Vagina (tissue), 2 donors: ENCODE data around the gene ATXN2L. TPM values are rescaled to one million over a fixed set of nuclear protein-coding genes. Genes with fewer than 3 reads are reported as not detected.
"Not testable (repeated sequence)": the region's sequence is repeated elsewhere in the genome, so short reads cannot be mapped to it uniquely, and the experiment has no call there.

ENCODE experiments used
- DNase-seq, 2 donors: peaks; one replicate each; pipeline ENCODE4 v3.0.0-alpha.2; 2017; ENCODE audit errors: extremely low spot score in 2 of 2
- H3K27ac ChIP-seq: fragments of 200-600 bp; sonication (generic); one replicate; pipeline ENCODE4 v1.5.1; 2019
- H3K27me3 ChIP-seq: fragments of 200-600 bp; sonication (generic); one replicate; pipeline ENCODE4 v1.5.1; 2019
- H3K36me3 ChIP-seq, 2 donors: fragments of 200-600 bp; sonication (generic); one replicate each; pipeline ENCODE4 v1.5.1; 2017 to 2019
- H3K4me1 ChIP-seq: fragments of 200-600 bp; sonication (generic); one replicate; pipeline ENCODE4 v1.5.1; 2019
- H3K4me3 ChIP-seq, 2 donors: fragments of 200-600 bp; sonication (generic); 1 replicate in 1 of 2; 2 replicates in 1 of 2; pipeline ENCODE4 v1.5.1; 2016 to 2019
- H3K9me3 ChIP-seq: fragments of 200-600 bp; sonication (generic); one replicate; pipeline ENCODE4 v1.5.1; 2019
- CTCF ChIP-seq, 3 experiments: fragments of 450-650 bp in 2 of 3; fragments of 200-600 bp in 1 of 3; sonication (generic) in 1 of 3; IDR thresholded peaks; one replicate each; pipeline ENCODE4 v1.5.1; 2017 to 2019; ENCODE audit warnings: antibody characterized with exemption in 3 of 3, mild to moderate bottlenecking in 2 of 3, moderate library complexity in 2 of 3
- POLR2A ChIP-seq, 2 donors: fragments of 450-650 bp; IDR thresholded peaks; one replicate each; pipeline ENCODE4 v1.6.1; 2017; ENCODE audit warnings: antibody characterized with exemption in 2 of 2, mild to moderate bottlenecking in 2 of 2, moderate library complexity in 2 of 2
- POLR2AphosphoS5 ChIP-seq, 2 donors: sonication (generic); formaldehyde crosslinking; IDR thresholded peaks; one replicate each; pipeline ENCODE4 v1.9.0; 2017; ENCODE audit warnings: antibody characterized with exemption in 2 of 2, mild to moderate bottlenecking in 2 of 2, low read depth in 1 of 2; ENCODE audit not compliant: insufficient read depth in 1 of 2
- intact Hi-C: fragments of 100-400 bp; cut with DNase I; formaldehyde crosslinking; loops from one replicate; pipeline ENCODE4 v1.15.1; 2023
- total RNA-seq: library from RNA; depleted of rRNA; stranded (reverse); fragments of >200 nt; gene quantifications from one replicate; pipeline ENCODE4 v1.2.3, GENCODE V29; 2016

The ATXN2L gene
- total RNA-seq, 1 donor from 2014 or later: 76.4 TPM

- Histone ChIP-seq H3K9me3 (no peaks in the 10 kb centered on the region), H3K4me3 (no peak overlapping the region), H3K36me3 (no peaks in the 10 kb centered on the region), H3K4me1 (peaks cover 12% of the 10 kb centered on the region), H3K27me3 (no peaks in the 10 kb centered on the region), H3K27ac (no peak overlapping the region)
- TF ChIP-seq POLR2AphosphoS5 (IDR thresholded peaks at IDR 0.05; ENCODE audit: insufficient read depth in 1 of 2, low read depth in 1 of 2) (no peak), CTCF (IDR thresholded peaks at IDR 0.05) (no peak), POLR2A (IDR thresholded peaks at IDR 0.05) (no peak)
- intact Hi-C loops: no loop called here
- DNase-seq: no peak
Measured at GRCh38 chr16:28820016-28820415, 2.8 kb upstream of the ATXN2L start.

GRCh38 chr16:28820546-28820945 lies 2.3 kb upstream of the ATXN2L start:
- DNase-seq, H3K9me3 ChIP-seq, H3K36me3 ChIP-seq, H3K27me3 ChIP-seq, H3K4me3 ChIP-seq, intact Hi-C loops, H3K27ac ChIP-seq: not testable (repeated sequence)
- H3K4me1 ChIP-seq: peaks cover 18% of the 10 kb centered on the region

- intact Hi-C loops: no loop called here
- Histone ChIP-seq H3K9me3 (no peaks in the 10 kb centered on the region), H3K36me3 (peaks cover 0 to 19% of the 10 kb centered on the region in 2 donors), H3K4me3 (peak overlapping the region; percentile 99), H3K27me3 (no peaks in the 10 kb centered on the region), H3K27ac (peak overlapping the region; percentile 99), H3K4me1 (peaks cover 24% of the 10 kb centered on the region)
- TF ChIP-seq CTCF (IDR thresholded peaks at IDR 0.05) (no peak), POLR2A (IDR thresholded peaks at IDR 0.05) (no peak), POLR2AphosphoS5 (IDR thresholded peaks at IDR 0.05; ENCODE audit: insufficient read depth in 1 of 2, low read depth in 1 of 2) (no peak)
- no peak for DNase-seq
Measured at GRCh38 chr16:28821874-28822519, 802 bp upstream of the ATXN2L start.

DNA sequence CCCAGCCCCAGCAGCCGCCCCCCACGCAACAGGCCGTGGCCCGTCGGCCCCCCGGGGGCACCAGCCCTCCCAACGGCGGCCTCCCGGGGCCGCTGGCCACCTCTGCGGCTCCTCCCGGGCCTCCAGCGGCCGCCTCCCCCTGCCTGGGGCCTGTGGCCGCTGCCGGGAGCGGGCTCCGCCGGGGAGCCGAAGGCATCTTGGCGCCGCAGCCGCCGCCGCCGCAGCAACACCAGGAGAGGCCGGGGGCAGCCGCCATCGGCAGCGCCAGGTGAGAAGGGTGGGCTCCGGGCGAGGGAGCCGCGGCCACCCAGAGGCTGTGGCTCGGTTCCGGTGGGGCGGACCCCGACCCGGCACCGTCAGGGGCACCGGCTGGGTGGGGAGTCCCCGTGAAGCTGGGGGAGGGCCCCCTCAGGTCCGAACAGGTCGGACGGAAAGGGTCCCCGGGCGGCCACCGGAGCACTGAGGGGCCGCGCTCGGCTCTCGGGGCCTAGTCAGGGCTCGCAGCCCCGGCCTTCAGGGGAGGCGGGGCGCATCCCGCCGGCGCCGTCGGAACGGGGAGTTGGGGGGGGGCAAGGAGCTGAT lies 583 bp downstream of the ATXN2L start:
- no peak for TF ChIP-seq POLR2A (IDR thresholded peaks at IDR 0.05)
- DNase-seq: no peak
- Histone ChIP-seq H3K4me1 (peaks cover 24% of the 10 kb centered on the region), H3K27ac (peak overlapping the region; percentile 99), H3K36me3 (peaks cover 0 to 30% of the 10 kb centered on the region in 2 donors), H3K9me3 (no peaks in the 10 kb centered on the region), H3K27me3 (no peaks in the 10 kb centered on the region), H3K4me3 (peak overlapping the region; percentile 99)
- intact Hi-C loops: no loop called here

GRCh38 chr16:28823873-28824716 lies 1.3 kb downstream of the ATXN2L start:
- Histone ChIP-seq H3K9me3 (no peaks in the 10 kb centered on the region), H3K27ac (peak overlapping the region; percentile 99), H3K4me3 (peak overlapping the region; percentile 99), H3K4me1 (peaks cover 24% of the 10 kb centered on the region), H3K36me3 (peaks cover 0 to 34% of the 10 kb centered on the region in 2 donors), H3K27me3 (no peaks in the 10 kb centered on the region)
- intact Hi-C loops: no loop called here
- DNase-seq: peak in 1 of 2 donors; percentile 97
- peak in 1 of 2 donors; percentile 14 for TF ChIP-seq POLR2A (IDR thresholded peaks at IDR 0.05)
- peak in 1 of 3 experiments; percentile 32 for TF ChIP-seq CTCF (IDR thresholded peaks at IDR 0.05)
- TF ChIP-seq POLR2AphosphoS5 (IDR thresholded peaks at IDR 0.05; ENCODE audit: insufficient read depth in 1 of 2, low read depth in 1 of 2): peak; percentile 55 to 95

DNA sequence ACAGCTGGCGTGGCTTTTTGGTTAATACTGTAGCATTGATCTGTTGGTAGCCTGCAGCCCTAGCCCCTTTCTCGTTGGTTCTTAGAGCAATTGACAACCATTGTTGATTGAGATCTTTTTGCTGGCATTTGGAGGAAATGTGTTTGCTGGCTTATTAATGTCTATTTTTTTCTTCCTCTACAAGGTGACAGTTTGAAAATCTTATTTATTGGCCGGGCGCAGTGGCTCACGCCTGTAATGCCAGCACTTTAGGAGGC lies 1.8 kb downstream of the ATXN2L start:
- intact Hi-C loops: no loop called here
- Histone ChIP-seq H3K27ac (peak overlapping the region; percentile 99), H3K4me1 (peaks cover 24% of the 10 kb centered on the region), H3K4me3 (peak overlapping the region; percentile 99), H3K36me3 (peaks cover 3 to 40% of the 10 kb centered on the region in 2 donors), H3K27me3 (no peaks in the 10 kb centered on the region), H3K9me3 (no peaks in the 10 kb centered on the region)
- TF ChIP-seq CTCF (IDR thresholded peaks at IDR 0.05) (no peak), POLR2A (IDR thresholded peaks at IDR 0.05) (no peak), POLR2AphosphoS5 (IDR thresholded peaks at IDR 0.05; ENCODE audit: insufficient read depth in 1 of 2, low read depth in 1 of 2) (no peak)
- no peak for DNase-seq
